ENCODE results near the gene MAN1A1.

- no peak for TF ChIP-seq CTCF (IDR thresholded peaks at IDR 0.05)
- no peak for TF ChIP-seq POLR2A (IDR thresholded peaks at IDR 0.05)
Observed at GRCh38 chr6:119337762-119338161, 11.8 kb downstream of the MAN1A1 start.
